Measurements from ENCODE around the gene BEX4. TPM values are rescaled to one million over a fixed set of nuclear protein-coding genes. Genes with fewer than 3 reads are reported as not detected.

Gene BEX4
- total RNA-seq, 5 donors from 2014 or later (not counting 1 experiment from before 2014, with no cell fraction given): 23.8 to 53.6 (median 29.4) TPM

Other genes with a start within 250 kb of the BEX4 start
- 1 to 10 TPM in 1 of 5 donors, under 1 TPM in 3, not detected in 1; 0.33 to 1.4 (median 0.56) TPM for gene BEX1, start 150.9 kb upstream of the BEX4 start, total RNA-seq
- not detected for gene NXF3, start 122.0 kb upstream of the BEX4 start, total RNA-seq
- gene TCEAL8, start 40.0 kb downstream of the BEX4 start, total RNA-seq: 10 to 100 TPM; 13.8 to 25.5 (median 20.4) TPM
- gene TCEAL5, start 61.6 kb downstream of the BEX4 start, total RNA-seq: not detected
- 10 to 100 TPM; 24.0 to 38.3 (median 26.8) TPM for gene BEX2, start 95.9 kb downstream of the BEX4 start, total RNA-seq
- not detected for gene TCEAL7, start 115.1 kb downstream of the BEX4 start, total RNA-seq
- gene TCEAL9, start 141.4 kb downstream of the BEX4 start, total RNA-seq: 1 to 10 TPM in 3 of 5 donors, under 1 TPM in 1, not detected in 1; 0.65 to 1.7 (median 1.3) TPM
- 10 to 100 TPM; 17.7 to 41.5 (median 27.7) TPM for gene BEX3, start 161.4 kb downstream of the BEX4 start, total RNA-seq

Data from T-cell (primary cell).